Endothelial cell of umbilical vein (primary cell): ENCODE measurements around the gene TMEM239. TPM values are rescaled to one million over a fixed set of nuclear protein-coding genes. Genes with fewer than 3 reads are reported as not detected.

ENCODE experiments used
- BruUV-seq: library from RNA; stranded (reverse); fragments of 400-500 nt; replicated peaks from 2 replicates; lab custom pipeline; 2021; lab: Mats Ljungman, UMichigan
- CTCF ChIA-PET: fragments of 300-600, 350-600 bp; sonication (Branson Sonifier 250); formaldehyde crosslinking; loops from one replicate; lab custom pipeline; 2021; ENCODE audit warnings: antibody characterized with exemption, inconsistent platforms; lab: Charles Lee
- POLR2A ChIA-PET: fragments of 300-600, 350-600 bp; sonication (Branson Sonifier 250); formaldehyde crosslinking; loops from one replicate; lab custom pipeline; 2021; ENCODE audit warnings: antibody characterized with exemption, inconsistent platforms; lab: Charles Lee
- DNase-seq: peaks from one replicate; pipeline ENCODE4 v3.0.0-alpha.2; 2011; ENCODE audit warnings: low read depth, low spot score
- FAIRE-seq: peaks from 2 replicates; lab custom pipeline; 2011; peaks lifted over from hg19 to GRCh38; lab: Jason Lieb, UNC
- H2AFZ ChIP-seq: 2 replicates; pipeline ENCODE4 v1.6.0; 2012; ENCODE audit warnings: low read depth, low read length, control low read depth, inconsistent platforms
- H3K27ac ChIP-seq: 2 replicates; pipeline ENCODE4 v1.5.1; 2011; ENCODE audit warnings: low read depth, mild to moderate bottlenecking, control low read depth, low read length, moderate library complexity; ENCODE audit not compliant: insufficient read depth
- H3K27me3 ChIP-seq, 2 experiments: 2 replicates each; pipeline versions ENCODE4 v1.6.0 to v1.6.1; 2011; ENCODE audit warnings: low read length in 2 of 2, mixed read lengths in 1 of 2; ENCODE audit not compliant: control insufficient read depth in 2 of 2, insufficient read depth in 2 of 2
- H3K36me3 ChIP-seq, 2 experiments: 2 replicates in 1 of 2; 3 replicates in 1 of 2; pipeline ENCODE4 v1.5.1; 2011; ENCODE audit warnings: low read length in 2 of 2, mild to moderate bottlenecking in 1 of 2, moderate library complexity in 1 of 2; ENCODE audit not compliant: control insufficient read depth in 2 of 2, insufficient read depth in 2 of 2; ENCODE audit errors: extremely low read depth in 1 of 2
- H3K4me1 ChIP-seq: 3 replicates; pipeline ENCODE4 v1.5.1; 2011; ENCODE audit warnings: mild to moderate bottlenecking, low read length; ENCODE audit not compliant: control insufficient read depth, insufficient read depth; ENCODE audit errors: extremely low read depth
- H3K4me2 ChIP-seq: 2 replicates; pipeline ENCODE4 v1.6.1; 2011; ENCODE audit warnings: low read length, control low read depth, mixed read lengths; ENCODE audit not compliant: insufficient read depth
- H3K4me3 ChIP-seq, 3 experiments: fragments of 200-600 bp in 1 of 3; sonication (generic), shearing (Covaris generic) in 1 of 3; replicated peaks in 1 of 3; 2 replicates each; pipeline ENCODE4 v1.5.1; 2011 to 2016; ENCODE audit warnings: control low read depth in 3 of 3, low read length in 3 of 3, mild to moderate bottlenecking in 2 of 3, inconsistent platforms in 1 of 3, low read depth in 1 of 3, moderate library complexity in 1 of 3; ENCODE audit not compliant: insufficient read depth in 1 of 3
- H3K79me2 ChIP-seq: 2 replicates; pipeline ENCODE4 v1.6.0; 2012; ENCODE audit warnings: low read length, inconsistent platforms; ENCODE audit not compliant: control insufficient read depth, insufficient read depth
- H3K9ac ChIP-seq: replicated peaks from 2 replicates; pipeline ENCODE3; 2011; ENCODE audit warnings: low read length, control low read depth; ENCODE audit not compliant: insufficient read depth; ENCODE audit errors: extremely low read depth
- H3K9me1 ChIP-seq: replicated peaks from 3 replicates; pipeline ENCODE4 v1.6.0; 2011; ENCODE audit warnings: mild to moderate bottlenecking, low read length; ENCODE audit not compliant: control insufficient read depth, insufficient read depth; ENCODE audit errors: extremely low read depth
- H3K9me3 ChIP-seq: replicated peaks from 2 replicates; pipeline ENCODE4 v1.5.1; 2012; ENCODE audit warnings: low read length, inconsistent platforms; ENCODE audit not compliant: control insufficient read depth, insufficient read depth
- H4K20me1 ChIP-seq: replicated peaks from 2 replicates; pipeline ENCODE3; 2011; ENCODE audit warnings: mild to moderate bottlenecking, low read length; ENCODE audit not compliant: control insufficient read depth, insufficient read depth; ENCODE audit errors: extremely low read depth
- EZH2 ChIP-seq: IDR thresholded peaks from 2 replicates; pipeline ENCODE4 v1.6.1; 2012; ENCODE audit warnings: borderline replicate concordance, low read depth, mild to moderate bottlenecking, moderate library complexity, low read length, inconsistent platforms; ENCODE audit not compliant: severe bottlenecking
- FOS ChIP-seq: IDR thresholded peaks from 2 replicates; pipeline ENCODE4 v1.6.1; 2011; ENCODE audit warnings: mild to moderate bottlenecking, low read length, moderate library complexity, borderline replicate concordance; ENCODE audit not compliant: insufficient read depth
- GATA2 ChIP-seq: IDR thresholded peaks from 2 replicates; pipeline ENCODE4 v1.7.0; 2011; ENCODE audit warnings: low read depth, mild to moderate bottlenecking, moderate library complexity, mixed read lengths, low read length; ENCODE audit not compliant: insufficient read length, insufficient read depth
- JUN ChIP-seq: IDR thresholded peaks from 2 replicates; pipeline ENCODE4 v1.6.1; 2011; ENCODE audit warnings: borderline replicate concordance, low read depth; ENCODE audit not compliant: insufficient read length, insufficient read depth
- MAX ChIP-seq: IDR thresholded peaks from 2 replicates; pipeline ENCODE4 v1.6.1; 2011; ENCODE audit not compliant: insufficient read depth, insufficient read length
- MYC ChIP-seq: IDR thresholded peaks from one replicate; pipeline ENCODE4 v1.6.1; 2011; ENCODE audit warnings: mild to moderate bottlenecking, low read depth, low read length
- POLR2A ChIP-seq: IDR thresholded peaks from 2 replicates; pipeline ENCODE4 v1.6.1; 2012; ENCODE audit warnings: low read depth, mild to moderate bottlenecking, control low read depth, low read length
- POLR2AphosphoS5 ChIP-seq: IDR thresholded peaks from 2 replicates; pipeline ENCODE4 v1.6.1; 2012; ENCODE audit warnings: low read depth, mild to moderate bottlenecking, control low read depth, low read length, moderate library complexity; ENCODE audit not compliant: insufficient read depth
- dilution Hi-C: fragments of 300-500 bp; cut with MboI; formaldehyde crosslinking; loops from one replicate; pipeline ENCODE4 v1.15.0; 2019; ENCODE audit warnings: low sequenced_read_pairs; ENCODE audit not compliant: extremely low pct_ligation_motif_present
- intact Hi-C: fragments of 100-400 bp; cut with micrococcal nuclease; formaldehyde crosslinking; loops from one replicate; pipeline ENCODE4 v1.10.0; 2022
- polyA plus RNA-seq, 4 experiments: library from polyadenylated mRNA; depleted of rRNA in 3 of 4; stranded (reverse) in 3 of 4; unstranded in 1 of 4; fragments of >200 nt; gene quantifications; 2 replicates each; pipeline versions ENCODE4 v1.2.1 to v1.2.3, GENCODE V29; 2011 to 2012; ENCODE audit warnings: missing spikeins in 1 of 4
- total RNA-seq: library from RNA; stranded (reverse); gene quantifications from 2 replicates; pipeline ENCODE4 v1.2.3, GENCODE V29; 2021
- TF ChIP-seq, protein P1 (sequence below), 2 donors: IDR thresholded peaks; 1 replicate in 1 of 2; 2 replicates in 1 of 2; pipeline ENCODE4 v1.5.1; 2011; ENCODE audit warnings: low read length in 2 of 2, mild to moderate bottlenecking in 2 of 2, moderate library complexity in 2 of 2, control low read depth in 1 of 2, inconsistent platforms in 1 of 2, low read depth in 1 of 2; ENCODE audit not compliant: insufficient read depth in 1 of 2; ENCODE audit errors: extremely low read depth in 1 of 2

Gene TMEM239
- total and polyA plus RNA-seq, 2 donors (not counting 3 experiments of a cell fraction or from before 2014, with no cell fraction given): not detected

DNA sequence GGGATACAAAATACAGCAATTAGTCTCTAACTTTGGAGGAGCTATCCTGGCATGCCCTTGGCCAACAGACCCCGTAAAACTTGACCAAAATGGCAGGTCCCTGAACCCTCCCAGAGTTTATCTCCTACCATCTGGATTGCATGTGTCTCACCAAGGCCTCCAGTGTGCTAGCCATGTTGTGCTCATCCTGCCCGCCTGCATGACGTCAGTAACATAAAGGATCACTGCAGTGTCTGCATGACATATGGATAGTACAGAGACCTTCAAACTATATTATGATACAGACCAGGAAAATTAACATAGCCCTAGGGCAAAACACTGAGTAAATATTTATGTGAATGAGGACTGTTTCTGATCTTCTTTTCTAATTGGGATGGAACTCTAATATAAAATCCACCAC lies 41.0 kb upstream of the TMEM239 start:
- CTCF ChIA-PET: interaction anchor here (1.6 kb wide), 1 partner anchor 12 kb away, joined by 4 read pairs; no protein-coding TSS in a partner anchor

More for the DNA sequence above, 41.0 kb upstream of the TMEM239 start:
- H3K4me2 ChIP-seq: no peak overlapping the region
- no peak overlapping the region for H3K4me3 ChIP-seq
- intact Hi-C loops (no loop called here), dilution Hi-C loops (no loop called here)
- peaks cover 6% of the 10 kb centered on the region for H3K4me1 ChIP-seq
- H3K9ac ChIP-seq: no peak overlapping the region
- no peaks in the 10 kb centered on the region for H3K79me2 ChIP-seq
- POLR2A ChIA-PET: no interaction called here
- no TSS peak for BruUV-seq
- TF ChIP-seq MAX (no peak), EZH2 (no peak), GATA2 (no peak), MYC (no peak), POLR2AphosphoS5 (no peak), JUN (no peak), FOS (no peak), POLR2A (no peak)
- TF ChIP-seq, protein P1, sequence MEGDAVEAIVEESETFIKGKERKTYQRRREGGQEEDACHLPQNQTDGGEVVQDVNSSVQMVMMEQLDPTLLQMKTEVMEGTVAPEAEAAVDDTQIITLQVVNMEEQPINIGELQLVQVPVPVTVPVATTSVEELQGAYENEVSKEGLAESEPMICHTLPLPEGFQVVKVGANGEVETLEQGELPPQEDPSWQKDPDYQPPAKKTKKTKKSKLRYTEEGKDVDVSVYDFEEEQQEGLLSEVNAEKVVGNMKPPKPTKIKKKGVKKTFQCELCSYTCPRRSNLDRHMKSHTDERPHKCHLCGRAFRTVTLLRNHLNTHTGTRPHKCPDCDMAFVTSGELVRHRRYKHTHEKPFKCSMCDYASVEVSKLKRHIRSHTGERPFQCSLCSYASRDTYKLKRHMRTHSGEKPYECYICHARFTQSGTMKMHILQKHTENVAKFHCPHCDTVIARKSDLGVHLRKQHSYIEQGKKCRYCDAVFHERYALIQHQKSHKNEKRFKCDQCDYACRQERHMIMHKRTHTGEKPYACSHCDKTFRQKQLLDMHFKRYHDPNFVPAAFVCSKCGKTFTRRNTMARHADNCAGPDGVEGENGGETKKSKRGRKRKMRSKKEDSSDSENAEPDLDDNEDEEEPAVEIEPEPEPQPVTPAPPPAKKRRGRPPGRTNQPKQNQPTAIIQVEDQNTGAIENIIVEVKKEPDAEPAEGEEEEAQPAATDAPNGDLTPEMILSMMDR (IDR thresholded peaks at IDR 0.05; ENCODE audit: extremely low read depth in 1 of 2, insufficient read depth in 1 of 2, low read depth in 1 of 2, low read length in 2 of 2): no peak
- peaks cover 0 to 2% of the 10 kb centered on the region in 2 experiments for H3K27me3 ChIP-seq
- no peak overlapping the region for H2AFZ ChIP-seq
- H3K27ac ChIP-seq: no peak overlapping the region
- H3K9me3 ChIP-seq: no peaks in the 10 kb centered on the region
- DNase-seq: no peak
- FAIRE-seq: no peak
- no peaks in the 10 kb centered on the region for H3K36me3 ChIP-seq
- no peaks in the 10 kb centered on the region for H4K20me1 ChIP-seq
- no peaks in the 10 kb centered on the region for H3K9me1 ChIP-seq
